SK-N-SH treated with all-trans-retinoic acid at 6 μM for 48 hours (cell line): ENCODE data around the gene STARD13.

ENCODE experiments used
- ATAC-seq: fragments of 200-7000 bp; cut with Tn5 transposase; 3 replicates; pipeline ENCODE4 v1.9.1; 2020; ENCODE audit warnings: mild to moderate bottlenecking, moderate library complexity
- ARNTL ChIP-seq: fragments of 450-650 bp; formaldehyde crosslinking; IDR thresholded peaks from 2 replicates; pipeline ENCODE4 v1.5.0; 2020; ENCODE audit warnings: low read depth, mild to moderate bottlenecking, moderate library complexity, borderline replicate concordance
- BACH2 ChIP-seq: fragments of 250-450 bp; sonication (Bioruptor Pico); IDR thresholded peaks from 2 replicates; pipeline ENCODE4 v1.9.0; 2021; ENCODE audit warnings: mild to moderate bottlenecking, borderline replicate concordance
- CREB5 ChIP-seq: fragments of 250-450 bp; sonication (Bioruptor Pico); IDR thresholded peaks from 2 replicates; pipeline ENCODE4 v1.5.1; 2020; ENCODE audit warnings: low read depth, mild to moderate bottlenecking, moderate library complexity
- CSDC2 ChIP-seq: fragments of 250-450 bp; sonication (Bioruptor Pico); IDR thresholded peaks from 2 replicates; pipeline ENCODE4 v1.5.0; 2020; ENCODE audit warnings: mild to moderate bottlenecking, moderate library complexity
- ESRRG ChIP-seq: fragments of 250-450 bp; sonication (Bioruptor Pico); IDR thresholded peaks from 2 replicates; pipeline ENCODE4 v1.6.1; 2021; ENCODE audit warnings: mild to moderate bottlenecking
- GLIS3 ChIP-seq: fragments of 250-450 bp; sonication (Bioruptor Pico); IDR thresholded peaks from 2 replicates; pipeline ENCODE4 v1.5.0; 2020; ENCODE audit warnings: mild to moderate bottlenecking, moderate library complexity
- ISL1 ChIP-seq: fragments of 250-450 bp; sonication (Bioruptor Pico); IDR thresholded peaks from 2 replicates; pipeline ENCODE4 v2.1.2; 2022; ENCODE audit warnings: mild to moderate bottlenecking, moderate library complexity
- OSR1 ChIP-seq: fragments of 250-450 bp; sonication (Bioruptor Pico); IDR thresholded peaks from 2 replicates; pipeline ENCODE4 v1.8.0; 2022; ENCODE audit warnings: moderate library complexity, mild to moderate bottlenecking, inconsistent platforms
- PPARA ChIP-seq: fragments of 250-450 bp; sonication (Bioruptor Pico); IDR thresholded peaks from 2 replicates; pipeline ENCODE4 v1.5.0; 2020; ENCODE audit warnings: mild to moderate bottlenecking, borderline replicate concordance
- RARB ChIP-seq: fragments of 250-450 bp; sonication (Bioruptor Pico); IDR thresholded peaks from 2 replicates; pipeline ENCODE4 v1.8.0; 2021; ENCODE audit warnings: mild to moderate bottlenecking, moderate library complexity
- SNAI2 ChIP-seq: fragments of 250-450 bp; sonication (Bioruptor Pico); IDR thresholded peaks from 2 replicates; pipeline ENCODE4 v1.5.0; 2020; ENCODE audit warnings: mild to moderate bottlenecking, moderate library complexity
- TCF4 ChIP-seq: fragments of 250-450 bp; sonication (Bioruptor Pico); IDR thresholded peaks from 2 replicates; pipeline ENCODE4 v1.8.0; 2021; ENCODE audit warnings: mild to moderate bottlenecking, moderate library complexity, borderline replicate concordance
- TOX ChIP-seq: fragments of 250-450 bp; sonication (Bioruptor Pico); IDR thresholded peaks from 2 replicates; pipeline ENCODE4 v1.8.0; 2021; ENCODE audit warnings: mild to moderate bottlenecking, moderate library complexity, borderline replicate concordance
- ZC3H10 ChIP-seq: fragments of 250-450 bp; sonication (Bioruptor Pico); IDR thresholded peaks from 2 replicates; pipeline ENCODE4 v1.5.1; 2021; ENCODE audit warnings: mild to moderate bottlenecking, moderate library complexity
- ZFP3 ChIP-seq: fragments of 250-450 bp; sonication (Bioruptor Pico); IDR thresholded peaks from 2 replicates; pipeline ENCODE4 v1.5.0; 2020; ENCODE audit warnings: mild to moderate bottlenecking, moderate library complexity
- ZFP30 ChIP-seq: fragments of 450-650 bp; formaldehyde crosslinking; IDR thresholded peaks from 2 replicates; pipeline ENCODE4 v1.5.0; 2022; ENCODE audit warnings: mild to moderate bottlenecking, moderate library complexity
- ZNF565 ChIP-seq: fragments of 450-650 bp; formaldehyde crosslinking; conservative IDR thresholded peaks from 2 replicates; pipeline ENCODE4 v1.5.0; 2020; ENCODE audit warnings: low read depth, mild to moderate bottlenecking, moderate library complexity
- ZNF70 ChIP-seq: fragments of 450-650 bp; formaldehyde crosslinking; IDR thresholded peaks from 2 replicates; pipeline ENCODE4 v1.5.0; 2020; ENCODE audit warnings: mild to moderate bottlenecking, moderate library complexity
- ZNF8 ChIP-seq: fragments of 450-650 bp; formaldehyde crosslinking; IDR thresholded peaks from 2 replicates; pipeline ENCODE4 v1.5.0; 2020; ENCODE audit warnings: mild to moderate bottlenecking, moderate library complexity
- TF ChIP-seq, protein P1 (sequence below): fragments of 250-450 bp; sonication (Bioruptor Pico); IDR thresholded peaks from 2 replicates; pipeline ENCODE4 v1.5.0; 2020; ENCODE audit warnings: mild to moderate bottlenecking, moderate library complexity
- TF ChIP-seq, protein P2 (sequence below): fragments of 250-450 bp; sonication (Bioruptor Pico); IDR thresholded peaks from 2 replicates; pipeline ENCODE4 v1.5.1; 2021; ENCODE audit warnings: mild to moderate bottlenecking, moderate library complexity
- TF ChIP-seq, protein P3 (sequence below): fragments of 250-450 bp; sonication (Bioruptor Pico); IDR thresholded peaks from 2 replicates; pipeline ENCODE4 v1.8.0; 2020; ENCODE audit warnings: mild to moderate bottlenecking, moderate library complexity, borderline replicate concordance

STARD13 gene

DNA sequence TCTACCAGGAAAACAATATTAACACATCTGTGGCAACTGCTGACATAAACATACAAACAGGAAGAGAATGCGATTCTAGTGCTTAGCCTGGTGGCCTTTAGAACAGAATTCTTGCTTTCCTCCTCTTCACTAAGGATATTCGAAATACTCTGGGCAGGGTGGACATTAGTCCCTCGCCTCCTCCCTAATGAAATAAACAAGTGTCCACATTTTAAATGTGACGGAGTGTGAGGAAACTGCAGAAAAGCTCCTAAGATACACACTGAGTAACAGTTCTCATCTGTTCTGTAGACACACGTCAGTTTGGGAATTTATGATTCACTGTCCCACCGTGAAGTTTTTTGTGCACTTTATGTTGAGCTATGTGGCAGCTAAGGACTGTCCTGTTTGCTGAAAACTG is 639 bp downstream of the STARD13 start:
- TF ChIP-seq ESRRG (CRISPR knock-in tag) (no peak), SNAI2 (CRISPR knock-in tag) (no peak), CSDC2 (CRISPR knock-in tag) (no peak), ZC3H10 (CRISPR knock-in tag) (no peak), TOX (CRISPR knock-in tag) (no peak), BACH2 (CRISPR knock-in tag) (no peak), ARNTL (CRISPR knock-in tag) (no peak), OSR1 (CRISPR knock-in tag) (no peak), CREB5 (CRISPR knock-in tag) (no peak), ISL1 (CRISPR knock-in tag) (no peak), ZNF565 (CRISPR knock-in tag) (no peak), GLIS3 (CRISPR knock-in tag) (no peak)
- TF ChIP-seq, protein P1, sequence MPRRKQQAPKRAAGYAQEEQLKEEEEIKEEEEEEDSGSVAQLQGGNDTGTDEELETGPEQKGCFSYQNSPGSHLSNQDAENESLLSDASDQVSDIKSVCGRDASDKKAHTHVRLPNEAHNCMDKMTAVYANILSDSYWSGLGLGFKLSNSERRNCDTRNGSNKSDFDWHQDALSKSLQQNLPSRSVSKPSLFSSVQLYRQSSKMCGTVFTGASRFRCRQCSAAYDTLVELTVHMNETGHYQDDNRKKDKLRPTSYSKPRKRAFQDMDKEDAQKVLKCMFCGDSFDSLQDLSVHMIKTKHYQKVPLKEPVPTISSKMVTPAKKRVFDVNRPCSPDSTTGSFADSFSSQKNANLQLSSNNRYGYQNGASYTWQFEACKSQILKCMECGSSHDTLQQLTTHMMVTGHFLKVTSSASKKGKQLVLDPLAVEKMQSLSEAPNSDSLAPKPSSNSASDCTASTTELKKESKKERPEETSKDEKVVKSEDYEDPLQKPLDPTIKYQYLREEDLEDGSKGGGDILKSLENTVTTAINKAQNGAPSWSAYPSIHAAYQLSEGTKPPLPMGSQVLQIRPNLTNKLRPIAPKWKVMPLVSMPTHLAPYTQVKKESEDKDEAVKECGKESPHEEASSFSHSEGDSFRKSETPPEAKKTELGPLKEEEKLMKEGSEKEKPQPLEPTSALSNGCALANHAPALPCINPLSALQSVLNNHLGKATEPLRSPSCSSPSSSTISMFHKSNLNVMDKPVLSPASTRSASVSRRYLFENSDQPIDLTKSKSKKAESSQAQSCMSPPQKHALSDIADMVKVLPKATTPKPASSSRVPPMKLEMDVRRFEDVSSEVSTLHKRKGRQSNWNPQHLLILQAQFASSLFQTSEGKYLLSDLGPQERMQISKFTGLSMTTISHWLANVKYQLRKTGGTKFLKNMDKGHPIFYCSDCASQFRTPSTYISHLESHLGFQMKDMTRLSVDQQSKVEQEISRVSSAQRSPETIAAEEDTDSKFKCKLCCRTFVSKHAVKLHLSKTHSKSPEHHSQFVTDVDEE (CRISPR knock-in tag) = no peak
- ATAC-seq = peak; percentile 23

GRCh38 chr13:33284031-33284430 is 1.5 kb downstream of the STARD13 start:
- no peak for ATAC-seq
- TF ChIP-seq, protein P2, sequence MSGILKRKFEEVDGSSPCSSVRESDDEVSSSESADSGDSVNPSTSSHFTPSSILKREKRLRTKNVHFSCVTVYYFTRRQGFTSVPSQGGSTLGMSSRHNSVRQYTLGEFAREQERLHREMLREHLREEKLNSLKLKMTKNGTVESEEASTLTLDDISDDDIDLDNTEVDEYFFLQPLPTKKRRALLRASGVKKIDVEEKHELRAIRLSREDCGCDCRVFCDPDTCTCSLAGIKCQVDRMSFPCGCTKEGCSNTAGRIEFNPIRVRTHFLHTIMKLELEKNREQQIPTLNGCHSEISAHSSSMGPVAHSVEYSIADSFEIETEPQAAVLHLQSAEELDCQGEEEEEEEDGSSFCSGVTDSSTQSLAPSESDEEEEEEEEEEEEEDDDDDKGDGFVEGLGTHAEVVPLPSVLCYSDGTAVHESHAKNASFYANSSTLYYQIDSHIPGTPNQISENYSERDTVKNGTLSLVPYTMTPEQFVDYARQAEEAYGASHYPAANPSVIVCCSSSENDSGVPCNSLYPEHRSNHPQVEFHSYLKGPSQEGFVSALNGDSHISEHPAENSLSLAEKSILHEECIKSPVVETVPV (CRISPR knock-in tag) = no peak
- no peak for TF ChIP-seq ZC3H10 (CRISPR knock-in tag)
- no peak for TF ChIP-seq ZNF8 (CRISPR knock-in tag)
- no peak for TF ChIP-seq ZNF70
- no peak for TF ChIP-seq ESRRG (CRISPR knock-in tag)
- TF ChIP-seq TCF4 (CRISPR knock-in tag) = no peak
- TF ChIP-seq BACH2 (CRISPR knock-in tag) = no peak
- TF ChIP-seq ISL1 (CRISPR knock-in tag) = no peak
- TF ChIP-seq ZFP30 (CRISPR knock-in tag) = no peak
- no peak for TF ChIP-seq GLIS3 (CRISPR knock-in tag)
- no peak for TF ChIP-seq SNAI2 (CRISPR knock-in tag)
- TF ChIP-seq ZFP3 = no peak
- TF ChIP-seq CREB5 (CRISPR knock-in tag) = no peak
- no peak for TF ChIP-seq RARB (CRISPR knock-in tag)
- no peak for TF ChIP-seq PPARA (CRISPR knock-in tag)
- TF ChIP-seq, protein P1 (CRISPR knock-in tag) = no peak
- TF ChIP-seq CSDC2 (CRISPR knock-in tag) = no peak
- no peak for TF ChIP-seq OSR1 (CRISPR knock-in tag)
- TF ChIP-seq ARNTL (CRISPR knock-in tag) = no peak
- TF ChIP-seq, protein P3, sequence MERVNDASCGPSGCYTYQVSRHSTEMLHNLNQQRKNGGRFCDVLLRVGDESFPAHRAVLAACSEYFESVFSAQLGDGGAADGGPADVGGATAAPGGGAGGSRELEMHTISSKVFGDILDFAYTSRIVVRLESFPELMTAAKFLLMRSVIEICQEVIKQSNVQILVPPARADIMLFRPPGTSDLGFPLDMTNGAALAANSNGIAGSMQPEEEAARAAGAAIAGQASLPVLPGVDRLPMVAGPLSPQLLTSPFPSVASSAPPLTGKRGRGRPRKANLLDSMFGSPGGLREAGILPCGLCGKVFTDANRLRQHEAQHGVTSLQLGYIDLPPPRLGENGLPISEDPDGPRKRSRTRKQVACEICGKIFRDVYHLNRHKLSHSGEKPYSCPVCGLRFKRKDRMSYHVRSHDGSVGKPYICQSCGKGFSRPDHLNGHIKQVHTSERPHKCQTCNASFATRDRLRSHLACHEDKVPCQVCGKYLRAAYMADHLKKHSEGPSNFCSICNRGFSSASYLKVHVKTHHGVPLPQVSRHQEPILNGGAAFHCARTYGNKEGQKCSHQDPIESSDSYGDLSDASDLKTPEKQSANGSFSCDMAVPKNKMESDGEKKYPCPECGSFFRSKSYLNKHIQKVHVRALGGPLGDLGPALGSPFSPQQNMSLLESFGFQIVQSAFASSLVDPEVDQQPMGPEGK (CRISPR knock-in tag) = no peak
